CD8-positive, alpha-beta memory T cell (primary cell): ENCODE data around the gene PTMS. TPM values are rescaled to one million over a fixed set of nuclear protein-coding genes. Genes with fewer than 3 reads are reported as not detected.
"Not testable (repeated sequence)": the region's sequence is repeated elsewhere in the genome, so short reads cannot be mapped to it uniquely, and the experiment has no call there.

Source experiments
- CTCF ChIA-PET: fragments of 350-600 bp; sonication (Branson Sonifier 250); formaldehyde crosslinking; loops from one replicate; lab custom pipeline; 2021; ENCODE audit warnings: antibody characterized with exemption; lab: Charles Lee
- POLR2A ChIA-PET: fragments of 350-600 bp; sonication (Branson Sonifier 250); formaldehyde crosslinking; loops from one replicate; lab custom pipeline; 2021; ENCODE audit warnings: antibody characterized with exemption; lab: Charles Lee
- DNase-seq, 5 donors: peaks; one replicate each; pipeline versions ENCODE4 v3.0.0 to v3.0.0-alpha.2; 2020 to 2022; ENCODE audit warnings: mixed read lengths in 1 of 5
- H3K27ac ChIP-seq: one replicate; pipeline ENCODE4 v1.7.0; 2013; ENCODE audit warnings: low read depth, mild to moderate bottlenecking, low read length, moderate library complexity
- H3K27me3 ChIP-seq: 2 replicates; pipeline ENCODE4 v1.7.0; 2013; ENCODE audit warnings: low read length, mild to moderate bottlenecking; ENCODE audit not compliant: insufficient read depth, poor library complexity, severe bottlenecking
- H3K36me3 ChIP-seq: 2 replicates; pipeline ENCODE4 v1.7.0; 2013; ENCODE audit warnings: mild to moderate bottlenecking, low read length, moderate library complexity; ENCODE audit not compliant: insufficient read depth
- H3K4me1 ChIP-seq: 2 replicates; pipeline ENCODE4 v1.7.0; 2013; ENCODE audit warnings: mild to moderate bottlenecking, low read length, moderate library complexity; ENCODE audit not compliant: insufficient read depth
- H3K4me3 ChIP-seq: 2 replicates; pipeline ENCODE4 v1.7.0; 2013; ENCODE audit warnings: mild to moderate bottlenecking, low read length
- H3K9me3 ChIP-seq: 2 replicates; pipeline ENCODE4 v1.7.0; 2013; ENCODE audit warnings: mild to moderate bottlenecking, low read length
- H3K27ac Mint-ChIP-seq, 8 donors: one replicate each; pipeline ENCODE4 v1.8.0; 2020 to 2021; ENCODE audit warnings: mixed read lengths in 8 of 8, mild to moderate bottlenecking in 6 of 8, inconsistent platforms in 3 of 8, moderate library complexity in 3 of 8
- H3K27me3 Mint-ChIP-seq, 2 donors: one replicate each; pipeline ENCODE4 v1.8.0; 2020 to 2021; ENCODE audit warnings: mixed read lengths in 2 of 2, mild to moderate bottlenecking in 1 of 2, moderate library complexity in 1 of 2
- H3K36me3 Mint-ChIP-seq, 3 donors: one replicate each; pipeline ENCODE4 v1.8.0; 2020 to 2021; ENCODE audit warnings: mixed read lengths in 3 of 3, inconsistent platforms in 1 of 3, mild to moderate bottlenecking in 1 of 3
- H3K4me1 Mint-ChIP-seq, 3 donors: one replicate each; pipeline ENCODE4 v1.8.0; 2020 to 2021; ENCODE audit warnings: mixed read lengths in 3 of 3, inconsistent platforms in 1 of 3, mild to moderate bottlenecking in 1 of 3
- H3K4me3 Mint-ChIP-seq, 7 donors: one replicate each; pipeline ENCODE4 v1.8.0; 2020 to 2021; ENCODE audit warnings: mixed read lengths in 7 of 7, mild to moderate bottlenecking in 6 of 7, moderate library complexity in 4 of 7, inconsistent platforms in 2 of 7
- H3K9me3 Mint-ChIP-seq, 5 donors: one replicate each; pipeline ENCODE4 v1.8.0; 2020 to 2022; ENCODE audit warnings: mixed read lengths in 5 of 5, mild to moderate bottlenecking in 3 of 5, moderate library complexity in 2 of 5, inconsistent platforms in 1 of 5
- polyA plus RNA-seq: library from polyadenylated mRNA; unstranded; fragments of 300-500 nt; fragmentation: Illumina TruSeq; gene quantifications from one replicate; pipeline ENCODE4 v1.2.3, GENCODE V29; 2021
- total RNA-seq, 2 experiments: library from RNA; stranded (reverse); gene quantifications; one replicate each; pipeline ENCODE4 v1.2.3, GENCODE V29; 2021

PTMS gene
- total and polyA plus RNA-seq, 3 experiments from 2014 or later, result 10.9 to 87.2 (median 75.3) TPM

- Mint-ChIP-seq H3K9me3 (no peaks in the 10 kb centered on the region), H3K27me3 (no peaks in the 10 kb centered on the region), H3K36me3 (peaks cover 11 to 66% (median 21%) of the 10 kb centered on the region in 3 donors), H3K4me1 (peaks cover 11 to 19% (median 13%) of the 10 kb centered on the region in 3 donors), H3K4me3 (no peak overlapping the region), H3K27ac (peak overlapping the region in 1 of 8 donors; percentile 46)
- no peak for DNase-seq
- Histone ChIP-seq H3K27me3 (no peaks in the 10 kb centered on the region), H3K4me3 (no peak overlapping the region), H3K9me3 (no peaks in the 10 kb centered on the region), H3K4me1 (peaks cover 14% of the 10 kb centered on the region), H3K27ac (no peak overlapping the region), H3K36me3 (peaks cover 42% of the 10 kb centered on the region)
- ChIA-PET CTCF (no interaction called here), POLR2A (no interaction called here)
Measured at GRCh38 chr12:6729186-6729585, 37.0 kb upstream of the PTMS start.

GRCh38 chr12:6730169-6730568, 36.0 kb upstream of the PTMS start:
- Mint-ChIP-seq H3K27me3 (no peaks in the 10 kb centered on the region), H3K4me3 (no peak overlapping the region), H3K27ac (no peak overlapping the region), H3K36me3 (peaks cover 11 to 73% (median 21%) of the 10 kb centered on the region in 3 donors), H3K9me3 (no peaks in the 10 kb centered on the region), H3K4me1 (peaks cover 5 to 10% (median 6%) of the 10 kb centered on the region in 3 donors)
- H3K36me3 ChIP-seq, result peaks cover 42% of the 10 kb centered on the region
- peaks cover 5% of the 10 kb centered on the region for H3K4me1 ChIP-seq
- POLR2A ChIA-PET, result no interaction called here
- DNase-seq, result no peak
- no peaks in the 10 kb centered on the region for H3K27me3 ChIP-seq
- CTCF ChIA-PET, result no interaction called here
- H3K4me3 ChIP-seq, result no peak overlapping the region
- no peak overlapping the region for H3K27ac ChIP-seq
- no peaks in the 10 kb centered on the region for H3K9me3 ChIP-seq

- Mint-ChIP-seq H3K4me1 (peaks cover 3 to 5% (median 5%) of the 10 kb centered on the region in 3 donors), H3K4me3 (no peak overlapping the region), H3K27ac (peak overlapping the region in 3 of 8 donors; percentile 33 to 68 (median 54)), H3K9me3 (no peaks in the 10 kb centered on the region), H3K36me3 (peaks cover 7 to 52% (median 23%) of the 10 kb centered on the region in 3 donors), H3K27me3 (no peaks in the 10 kb centered on the region)
- H3K27me3 ChIP-seq, result no peaks in the 10 kb centered on the region
- CTCF ChIA-PET, result interaction anchor here (1.0 to 3.2 kb wide), 2 partner anchors 11 to 58 kb away, joined by 3 to 11 read pairs; partner anchors contain the start of gene COPS7A
- H3K27ac ChIP-seq, result no peak overlapping the region
- no peak for DNase-seq
- POLR2A ChIA-PET, result no interaction called here
- no peaks in the 10 kb centered on the region for H3K9me3 ChIP-seq
- H3K4me1 ChIP-seq, result no peaks in the 10 kb centered on the region
- no peak overlapping the region for H3K4me3 ChIP-seq
- peaks cover 18% of the 10 kb centered on the region for H3K36me3 ChIP-seq
Measured at GRCh38 chr12:6734506-6735387, 31.4 kb upstream of the PTMS start.

GRCh38 chr12:6735448-6736191, 30.5 kb upstream of the PTMS start:
- H3K9me3 Mint-ChIP-seq, result no peaks in the 10 kb centered on the region
- no peak overlapping the region for H3K4me3 ChIP-seq
- no peaks in the 10 kb centered on the region for H3K27me3 ChIP-seq
- no peaks in the 10 kb centered on the region for H3K4me1 ChIP-seq
- peak in 4 of 5 donors; percentile 6 to 57 (median 10) for DNase-seq
- POLR2A ChIA-PET, result no interaction called here
- H3K36me3 ChIP-seq, result peaks cover 9% of the 10 kb centered on the region
- H3K4me3 Mint-ChIP-seq, result no peak overlapping the region
- peaks cover 7 to 43% (median 19%) of the 10 kb centered on the region in 3 donors for H3K36me3 Mint-ChIP-seq
- no peaks in the 10 kb centered on the region for H3K9me3 ChIP-seq
- peak overlapping the region in 2 of 8 donors; percentile 26 to 54 for H3K27ac Mint-ChIP-seq
- no peak overlapping the region for H3K27ac ChIP-seq
- CTCF ChIA-PET, result interaction anchor here (1.0 kb wide), 1 partner anchor 17 kb away, joined by 3 read pairs; the partner anchor contains the start of gene MLF2
- peaks cover 3 to 5% (median 5%) of the 10 kb centered on the region in 3 donors for H3K4me1 Mint-ChIP-seq
- H3K27me3 Mint-ChIP-seq, result no peaks in the 10 kb centered on the region

GRCh38 chr12:6736754-6737153, 29.4 kb upstream of the PTMS start:
- H3K27ac Mint-ChIP-seq, result peak overlapping the region in 1 of 8 donors; percentile 46
- no peak overlapping the region for H3K27ac ChIP-seq

GRCh38 chr12:6742080-6742479, 24.1 kb upstream of the PTMS start:
- H3K9me3 Mint-ChIP-seq, DNase-seq, H3K36me3 ChIP-seq, H3K9me3 ChIP-seq, POLR2A ChIA-PET, CTCF ChIA-PET, H3K4me3 ChIP-seq, H3K4me3 Mint-ChIP-seq, H3K27me3 ChIP-seq, H3K27me3 Mint-ChIP-seq, H3K27ac ChIP-seq: not testable (repeated sequence)
- peaks cover 15% of the 10 kb centered on the region for H3K4me1 ChIP-seq
- Mint-ChIP-seq H3K27ac (peak overlapping the region in 1 of 8 donors; percentile 91), H3K4me1 (peaks cover 6 to 14% (median 9%) of the 10 kb centered on the region in 3 donors), H3K36me3 (peaks cover 0 to 18% (median under 1%) of the 10 kb centered on the region in 3 donors)

More at GRCh38 chr12:6736754-6737153, 29.4 kb upstream of the PTMS start:
- no peak for DNase-seq
- Histone ChIP-seq H3K36me3 (no peaks in the 10 kb centered on the region), H3K9me3 (no peaks in the 10 kb centered on the region), H3K27me3 (no peaks in the 10 kb centered on the region), H3K4me3 (no peak overlapping the region), H3K4me1 (no peaks in the 10 kb centered on the region)
- Mint-ChIP-seq H3K4me1 (peaks cover 3 to 5% (median 5%) of the 10 kb centered on the region in 3 donors), H3K4me3 (no peak overlapping the region), H3K36me3 (peaks cover 4 to 33% (median 11%) of the 10 kb centered on the region in 3 donors), H3K9me3 (no peaks in the 10 kb centered on the region), H3K27me3 (no peaks in the 10 kb centered on the region)
- ChIA-PET POLR2A (no interaction called here), CTCF (interaction anchor here (1.0 to 1.2 kb wide), 2 partner anchors 16 to 42 kb away, joined by 3 to 5 read pairs; partner anchors contain the start of gene MLF2)

- ChIA-PET POLR2A (no interaction called here), CTCF (no interaction called here)
- Mint-ChIP-seq H3K36me3 (peaks cover 0 to 25% (median 8%) of the 10 kb centered on the region in 3 donors), H3K27ac (no peak overlapping the region), H3K27me3 (no peaks in the 10 kb centered on the region), H3K4me1 (peaks cover 6 to 14% (median 12%) of the 10 kb centered on the region in 3 donors), H3K4me3 (no peak overlapping the region), H3K9me3 (no peaks in the 10 kb centered on the region)
- H3K4me1 ChIP-seq, result peaks cover 15% of the 10 kb centered on the region
- H3K27me3 ChIP-seq, result no peaks in the 10 kb centered on the region
- no peaks in the 10 kb centered on the region for H3K9me3 ChIP-seq
- no peak overlapping the region for H3K27ac ChIP-seq
- H3K4me3 ChIP-seq, result no peak overlapping the region
- H3K36me3 ChIP-seq, result peaks cover 4% of the 10 kb centered on the region
- DNase-seq, result no peak
Measured at GRCh38 chr12:6742834-6743233, 23.3 kb upstream of the PTMS start.
